HG03103 (cell line): ENCODE measurements around the gene IL4R.
"Not testable (repeated sequence)": the region's sequence is repeated elsewhere in the genome, so short reads cannot be mapped to it uniquely, and the experiment has no call there.

ENCODE experiments used
- ATAC-seq: cut with Tn5 transposase; IDR thresholded peaks from one replicate; pipeline ENCODE4 v1.9.1; 2021; ENCODE audit warnings: low read depth; ENCODE audit not compliant: unreplicated experiment

IL4R gene

GRCh38 chr16:27377666-27378485 is 64.1 kb downstream of the IL4R start:
- no peak for ATAC-seq

GRCh38 chr16:27378871-27379481 is 65.2 kb downstream of the IL4R start:
- no peak for ATAC-seq

- ATAC-seq, result no peak
Measured at GRCh38 chr16:27379919-27380318, 66.1 kb downstream of the IL4R start.

DNA sequence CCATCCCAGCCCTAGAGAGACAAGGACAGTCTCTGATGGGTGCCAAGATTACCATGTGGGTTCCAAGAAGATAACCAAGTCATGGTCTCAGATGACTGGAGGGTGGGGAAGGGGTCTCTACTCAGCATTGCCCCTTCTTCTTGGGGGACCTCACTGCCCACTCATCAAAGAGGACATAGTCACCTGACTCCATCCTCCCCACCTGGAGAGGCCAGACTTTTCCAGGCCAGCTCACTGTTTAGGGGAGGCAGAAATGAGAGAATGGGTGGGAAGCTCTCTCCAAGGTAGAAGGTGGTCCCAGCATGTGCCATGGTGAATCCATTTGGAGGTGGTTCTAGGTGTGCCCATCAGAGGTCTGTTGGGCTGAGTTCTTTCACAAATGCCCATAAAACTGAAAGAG is 67.5 kb downstream of the IL4R start:
- ATAC-seq, result no peak

- no peak for ATAC-seq
Measured at GRCh38 chr16:27381974-27382855, 68.4 kb downstream of the IL4R start.

DNA sequence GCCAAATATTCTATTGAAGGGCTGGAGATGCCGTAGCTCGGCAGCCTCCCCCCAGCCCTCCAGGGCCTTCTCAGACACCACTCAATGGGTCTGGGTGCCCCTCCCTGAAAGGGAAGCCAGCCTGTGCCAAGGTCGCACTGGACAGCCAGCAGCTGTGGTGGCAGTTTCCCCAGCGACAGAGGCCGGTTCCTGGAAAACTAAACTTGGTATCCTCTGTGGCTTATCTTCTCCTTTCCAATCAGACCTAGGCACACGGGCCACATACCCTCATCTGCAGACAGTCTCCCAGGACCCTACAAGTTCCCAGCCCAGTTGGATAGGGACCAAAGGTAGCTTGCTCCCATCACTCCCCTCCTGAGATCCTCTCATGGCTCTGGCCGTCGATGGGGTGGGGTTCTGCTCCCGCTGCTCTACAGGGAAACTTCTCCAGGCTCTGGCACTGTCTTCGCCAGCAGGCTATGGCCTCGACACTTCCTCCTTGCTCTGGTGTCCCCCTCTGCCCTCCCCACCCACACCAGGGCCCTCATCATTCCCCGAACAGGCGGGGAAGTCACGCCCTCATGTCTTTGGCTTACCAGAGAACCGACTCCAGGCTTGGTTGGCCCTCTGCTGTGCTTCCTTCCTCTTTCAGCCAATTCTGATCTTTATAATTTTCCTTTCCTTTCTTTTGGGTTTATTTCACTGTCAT is 69.9 kb downstream of the IL4R start:
- ATAC-seq, result no peak

DNA sequence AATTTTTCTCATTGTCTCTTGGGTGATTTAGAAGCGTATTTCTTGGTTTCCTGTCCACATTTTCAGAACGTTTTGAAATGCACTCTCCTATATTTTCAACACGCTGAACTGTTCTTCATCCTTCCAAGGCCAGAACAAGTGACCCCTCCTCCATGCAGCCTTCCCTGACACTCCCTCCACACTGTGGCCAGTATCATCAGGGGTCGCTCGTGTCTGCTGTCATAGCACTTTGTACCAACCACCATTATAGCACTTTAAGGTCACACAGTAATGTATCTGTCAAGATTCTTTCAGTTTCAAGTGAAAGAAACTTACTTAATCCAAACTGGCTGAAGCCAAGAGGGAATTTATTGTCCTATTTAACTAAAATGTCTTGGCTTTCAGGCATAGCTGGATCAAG is 70.7 kb downstream of the IL4R start:
- no peak for ATAC-seq

DNA sequence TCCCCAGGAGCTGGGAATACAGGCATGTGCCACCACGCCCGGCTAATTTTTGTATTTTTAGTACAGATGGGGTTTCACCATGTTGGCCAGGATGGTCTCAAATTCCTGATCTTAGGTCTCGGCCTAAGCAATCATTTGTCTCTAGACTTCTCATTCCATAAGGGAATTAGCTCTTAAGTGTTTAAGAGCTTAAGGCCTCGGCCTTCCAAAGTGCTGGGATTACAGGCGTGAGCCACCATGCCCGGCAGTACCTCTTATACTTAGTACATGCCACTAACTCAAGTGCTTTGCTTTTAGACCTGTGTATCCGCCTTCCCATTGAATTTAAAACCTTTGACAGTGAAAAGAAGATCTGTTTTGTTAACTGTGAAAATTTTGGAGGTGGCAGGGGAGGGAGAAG is 71.6 kb downstream of the IL4R start:
- no peak for ATAC-seq

DNA sequence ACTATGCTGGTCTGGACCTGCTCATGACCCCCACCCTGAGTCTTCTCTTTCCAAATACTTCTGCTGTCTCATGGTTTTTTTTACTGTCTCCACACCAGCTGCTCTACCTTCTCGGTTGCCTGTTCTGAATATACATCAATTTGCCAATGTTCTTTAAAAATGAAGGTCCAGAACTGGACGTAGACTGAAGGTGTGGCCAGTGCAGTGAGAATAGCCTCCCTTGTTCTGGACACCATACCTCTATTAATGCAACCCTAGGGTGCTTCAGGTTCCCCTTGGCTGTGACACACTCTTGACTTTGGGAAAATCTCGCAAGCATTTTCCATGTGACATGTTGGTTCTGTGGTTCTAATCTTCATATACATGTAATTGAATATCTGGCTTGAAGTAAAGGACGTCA is 72.9 kb downstream of the IL4R start:
- ATAC-seq, result no peak

DNA sequence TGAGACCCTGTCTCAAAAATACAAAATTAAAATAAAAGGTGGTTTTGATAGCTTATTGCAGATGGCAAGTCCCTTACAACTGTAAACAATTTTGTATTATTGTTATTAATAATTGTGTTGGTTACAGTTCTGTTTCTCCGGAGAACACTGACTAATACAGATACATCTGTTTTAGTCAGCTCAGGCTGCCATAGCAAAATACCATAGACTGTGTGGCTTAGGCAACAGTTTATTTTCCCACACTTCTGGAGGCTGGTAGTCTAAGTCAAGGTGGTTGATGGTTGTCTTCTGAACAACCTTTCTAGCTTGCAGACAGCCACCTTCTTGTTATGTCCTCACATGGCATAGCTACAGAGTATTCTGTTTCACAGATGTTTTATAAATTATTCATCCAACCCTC is 74.0 kb downstream of the IL4R start:
- ATAC-seq, result peak; percentile 76

- ATAC-seq, result no peak
Measured at GRCh38 chr16:27389272-27389961, 75.6 kb downstream of the IL4R start.

GRCh38 chr16:27390151-27390550 is 76.4 kb downstream of the IL4R start:
- no peak for ATAC-seq

DNA sequence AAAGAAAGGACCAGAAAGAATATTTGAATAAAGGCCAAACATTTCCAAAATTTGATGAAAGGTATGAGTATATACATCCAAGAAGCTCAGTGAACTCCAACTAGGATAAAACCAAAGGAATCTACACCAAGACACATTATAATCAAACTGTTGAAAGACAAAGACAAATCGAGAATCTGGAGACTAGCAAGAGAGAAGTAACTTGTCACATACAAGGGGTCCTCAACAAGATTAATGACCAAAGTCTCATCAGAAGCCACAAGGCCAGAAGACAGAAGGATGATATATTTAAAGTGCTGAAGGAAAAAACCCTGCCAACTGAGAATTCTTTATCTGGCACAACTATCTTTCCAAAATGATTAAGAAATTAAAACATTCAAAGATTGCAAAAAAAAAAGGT is 78.9 kb downstream of the IL4R start:
- ATAC-seq, result no peak

- ATAC-seq, result no peak
Measured at GRCh38 chr16:27394516-27394915, 80.7 kb downstream of the IL4R start.

- not testable (repeated sequence) for ATAC-seq
Measured at GRCh38 chr16:27398341-27398893, 84.6 kb downstream of the IL4R start.

GRCh38 chr16:27398894-27399853 is 85.4 kb downstream of the IL4R start:
- peak; percentile 27 for ATAC-seq

GRCh38 chr16:27399969-27400368 is 86.2 kb downstream of the IL4R start:
- ATAC-seq, result no peak

DNA sequence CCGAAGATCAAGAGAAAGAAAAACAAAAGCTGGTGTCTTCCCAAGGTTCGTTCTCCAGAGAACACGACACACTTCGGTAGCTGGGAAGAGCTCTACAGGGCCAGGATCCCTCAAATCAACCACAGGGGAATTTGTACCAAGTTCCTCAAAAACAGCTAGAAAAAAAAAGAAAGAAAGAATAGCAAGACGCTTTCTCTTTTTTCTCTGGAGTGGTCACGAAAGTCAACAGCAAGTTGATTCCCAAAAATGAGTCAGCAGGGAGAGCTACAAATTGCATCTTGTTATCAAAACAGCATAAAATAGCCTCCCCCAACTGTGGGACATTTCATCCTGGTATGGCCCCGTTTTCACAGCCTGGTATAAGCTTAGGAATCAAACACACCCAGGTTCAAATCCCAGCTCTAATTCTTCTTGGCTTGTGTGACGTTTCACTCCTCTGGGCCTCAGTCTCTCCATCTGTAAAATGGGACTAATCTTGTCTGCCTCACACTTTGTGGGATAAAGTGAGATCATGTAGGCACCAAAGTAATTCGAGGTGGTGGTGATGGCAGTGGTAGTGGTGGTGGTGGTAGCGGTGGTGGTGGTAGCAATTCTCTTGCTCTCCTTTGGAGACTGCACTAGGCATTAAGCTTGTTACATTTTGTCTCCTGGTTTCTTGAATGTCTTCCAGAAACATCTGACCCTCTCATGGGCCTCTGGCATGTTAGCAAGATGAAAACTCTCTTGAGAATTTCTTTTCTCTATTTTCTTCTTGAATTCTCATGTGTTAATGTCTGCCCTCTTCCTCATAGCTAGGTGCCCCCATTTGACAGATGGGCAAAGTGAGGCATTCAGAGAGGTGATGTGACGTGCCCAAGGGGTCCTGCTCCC is 87.2 kb downstream of the IL4R start:
- no peak for ATAC-seq
